ENCODE data around the gene GIT2. TPM values are rescaled to one million over a fixed set of nuclear protein-coding genes. Genes with fewer than 3 reads are reported as not detected.

GIT2 gene
- total and polyA plus RNA-seq, 10 of the 15 experiments (the other 5 are each of a cell fraction or from before 2014, with no cell fraction given) = 9.1 to 49.9 (median 43.9) TPM

DNA sequence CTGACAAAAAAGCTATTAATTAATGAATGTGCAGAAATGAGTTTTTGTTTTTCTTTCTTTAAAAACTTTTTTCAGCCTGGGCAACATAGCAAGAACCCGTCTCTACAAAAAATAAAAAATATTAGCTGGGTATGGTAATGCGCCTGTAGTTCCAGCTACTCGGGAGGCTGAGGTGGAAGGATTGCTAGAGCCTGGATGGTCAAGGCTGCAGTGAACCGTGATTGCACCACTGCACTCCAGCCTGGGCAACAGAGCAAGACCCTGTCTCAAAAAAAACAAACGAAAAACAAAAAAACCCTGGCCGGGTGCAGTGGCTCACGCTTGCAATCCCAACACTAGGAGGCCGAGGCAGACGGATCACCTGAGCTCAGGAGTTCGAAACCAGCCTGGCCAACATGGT lies 7.9 kb downstream of the GIT2 start:
- FAIRE-seq = no peak
- Histone ChIP-seq H3K9me3 (replicated peaks; ENCODE audit: control insufficient read depth, insufficient read depth, low read length) (no peaks in the 10 kb centered on the region), H3K27me3 (replicated peaks in 1 of 2; ENCODE audit: control insufficient read depth in 2 of 2, insufficient read depth in 2 of 2, low read length in 1 of 2) (no peaks in the 10 kb centered on the region), H4K20me1 (ENCODE audit: control insufficient read depth, insufficient read depth) (no peaks in the 10 kb centered on the region; the same call in 1 of the 2 replicates), H3K79me2 (ENCODE audit: control insufficient read depth, insufficient read depth, low read length) (peaks cover 15% of the 10 kb centered on the region), H3K4me3 (no peak overlapping the region), H3K36me3 (ENCODE audit: control insufficient read depth in 2 of 2, insufficient read depth in 2 of 2, low read length in 1 of 2) (peaks cover 13 to 24% of the 10 kb centered on the region in 2 experiments), H2AFZ (ENCODE audit: control insufficient read depth, low read depth, low read length) (no peak overlapping the region), H3K27ac (ENCODE audit: control insufficient read depth, insufficient read depth) (no peak overlapping the region), H3K9ac (ENCODE audit: control insufficient read depth, insufficient read depth, low read length) (no peak overlapping the region), H3K4me2 (ENCODE audit: control insufficient read depth, insufficient read depth) (no peak overlapping the region), H3K4me1 (ENCODE audit: control insufficient read depth, insufficient read depth, low read length) (peaks cover 7% of the 10 kb centered on the region; the same call in 1 of the 2 replicates)
- ChIA-PET POLR2A (interaction anchor here (1.3 kb wide), 1 partner anchor 10 kb away, joined by 3 read pairs; no protein-coding TSS in a partner anchor), SMC1A (ENCODE audit: uncharacterized antibody, unreplicated experiment) (interaction anchor here (0.7 to 1.4 kb wide), 4 partner anchors 10 to 55 kb away, joined by 3 read pairs; no protein-coding TSS in a partner anchor), CTCF (interaction anchor here (0.7 to 1.0 kb wide), 3 partner anchors 10 to 34 kb away, joined by 3 read pairs; no protein-coding TSS in a partner anchor), RAD21 (ENCODE audit: unreplicated experiment) (interaction anchor here (1.0 to 1.4 kb wide), 2 partner anchors 16 to 22 kb away, joined by 3 read pairs; no protein-coding TSS in a partner anchor)
- 89% methylated on average over 10 of the region's 10 CpGs for WGBS (ENCODE audit: insufficient coverage, insufficient replicate concordance, low lambda C conversion rate, missing lambda C conversion rate)
- in situ Hi-C loops (cut with MboI) = no loop called here
- no peak for ATAC-seq
- no peak for DNase-seq (ENCODE audit: low read depth, low spot score)
- intact Hi-C loops (cut with micrococcal nuclease; ENCODE audit: unreplicated experiment) = no loop called here
- no TSS peak for BruUV-seq (replicated peaks)
- TF ChIP-seq POLR2A (IDR thresholded peaks at IDR 0.05; ENCODE audit: low read depth, low read length) (no peak), BACH1 (IDR thresholded peaks at IDR 0.05; ENCODE audit: borderline replicate concordance) (no peak), CHD2 (IDR thresholded peaks at IDR 0.05; ENCODE audit: borderline replicate concordance, low read depth, low read length) (no peak), IRF4 (IDR thresholded peaks at IDR 0.05; ENCODE audit: low read depth, low read length) (no peak), RAD21 (IDR thresholded peaks at IDR 0.05; ENCODE audit: insufficient read depth, low read depth, low read length) (no peak), SMAD5 (IDR thresholded peaks at IDR 0.05; ENCODE audit: low read depth) (no peak), TAF1 (IDR thresholded peaks at IDR 0.05; ENCODE audit: borderline replicate concordance, low read depth, low read length) (no peak), ELK1 (IDR thresholded peaks at IDR 0.05; ENCODE audit: low read depth, low read length) (no peak), CBX5 (IDR thresholded peaks at IDR 0.05; ENCODE audit: low read depth) (no peak), MEF2B (IDR thresholded peaks at IDR 0.05; ENCODE audit: partially characterized antibody, poor library complexity, severe bottlenecking) (no peak), STAT1 (conservative IDR thresholded peaks at IDR 0.05) (no peak)
- TF ChIP-seq, protein P1, sequence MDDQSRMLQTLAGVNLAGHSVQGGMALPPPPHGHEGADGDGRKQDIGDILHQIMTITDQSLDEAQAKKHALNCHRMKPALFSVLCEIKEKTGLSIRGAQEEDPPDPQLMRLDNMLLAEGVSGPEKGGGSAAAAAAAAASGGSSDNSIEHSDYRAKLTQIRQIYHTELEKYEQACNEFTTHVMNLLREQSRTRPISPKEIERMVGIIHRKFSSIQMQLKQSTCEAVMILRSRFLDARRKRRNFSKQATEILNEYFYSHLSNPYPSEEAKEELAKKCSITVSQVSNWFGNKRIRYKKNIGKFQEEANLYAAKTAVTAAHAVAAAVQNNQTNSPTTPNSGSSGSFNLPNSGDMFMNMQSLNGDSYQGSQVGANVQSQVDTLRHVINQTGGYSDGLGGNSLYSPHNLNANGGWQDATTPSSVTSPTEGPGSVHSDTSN (IDR thresholded peaks at IDR 0.05; ENCODE audit: insufficient replicate concordance, low read depth, low read length) = no peak
- TF ChIP-seq, protein P2, sequence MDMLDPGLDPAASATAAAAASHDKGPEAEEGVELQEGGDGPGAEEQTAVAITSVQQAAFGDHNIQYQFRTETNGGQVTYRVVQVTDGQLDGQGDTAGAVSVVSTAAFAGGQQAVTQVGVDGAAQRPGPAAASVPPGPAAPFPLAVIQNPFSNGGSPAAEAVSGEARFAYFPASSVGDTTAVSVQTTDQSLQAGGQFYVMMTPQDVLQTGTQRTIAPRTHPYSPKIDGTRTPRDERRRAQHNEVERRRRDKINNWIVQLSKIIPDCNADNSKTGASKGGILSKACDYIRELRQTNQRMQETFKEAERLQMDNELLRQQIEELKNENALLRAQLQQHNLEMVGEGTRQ (IDR thresholded peaks at IDR 0.05; ENCODE audit: borderline replicate concordance, low read depth, low read length) = no peak
- TF ChIP-seq, protein P3, sequence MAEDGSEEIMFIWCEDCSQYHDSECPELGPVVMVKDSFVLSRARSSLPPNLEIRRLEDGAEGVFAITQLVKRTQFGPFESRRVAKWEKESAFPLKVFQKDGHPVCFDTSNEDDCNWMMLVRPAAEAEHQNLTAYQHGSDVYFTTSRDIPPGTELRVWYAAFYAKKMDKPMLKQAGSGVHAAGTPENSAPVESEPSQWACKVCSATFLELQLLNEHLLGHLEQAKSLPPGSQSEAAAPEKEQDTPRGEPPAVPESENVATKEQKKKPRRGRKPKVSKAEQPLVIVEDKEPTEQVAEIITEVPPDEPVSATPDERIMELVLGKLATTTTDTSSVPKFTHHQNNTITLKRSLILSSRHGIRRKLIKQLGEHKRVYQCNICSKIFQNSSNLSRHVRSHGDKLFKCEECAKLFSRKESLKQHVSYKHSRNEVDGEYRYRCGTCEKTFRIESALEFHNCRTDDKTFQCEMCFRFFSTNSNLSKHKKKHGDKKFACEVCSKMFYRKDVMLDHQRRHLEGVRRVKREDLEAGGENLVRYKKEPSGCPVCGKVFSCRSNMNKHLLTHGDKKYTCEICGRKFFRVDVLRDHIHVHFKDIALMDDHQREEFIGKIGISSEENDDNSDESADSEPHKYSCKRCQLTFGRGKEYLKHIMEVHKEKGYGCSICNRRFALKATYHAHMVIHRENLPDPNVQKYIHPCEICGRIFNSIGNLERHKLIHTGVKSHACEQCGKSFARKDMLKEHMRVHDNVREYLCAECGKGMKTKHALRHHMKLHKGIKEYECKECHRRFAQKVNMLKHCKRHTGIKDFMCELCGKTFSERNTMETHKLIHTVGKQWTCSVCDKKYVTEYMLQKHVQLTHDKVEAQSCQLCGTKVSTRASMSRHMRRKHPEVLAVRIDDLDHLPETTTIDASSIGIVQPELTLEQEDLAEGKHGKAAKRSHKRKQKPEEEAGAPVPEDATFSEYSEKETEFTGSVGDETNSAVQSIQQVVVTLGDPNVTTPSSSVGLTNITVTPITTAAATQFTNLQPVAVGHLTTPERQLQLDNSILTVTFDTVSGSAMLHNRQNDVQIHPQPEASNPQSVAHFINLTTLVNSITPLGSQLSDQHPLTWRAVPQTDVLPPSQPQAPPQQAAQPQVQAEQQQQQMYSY (CRISPR knock-in tag; IDR thresholded peaks at IDR 0.05) = no peak
